ENCODE data around the gene C2CD2. TPM values are rescaled to one million over a fixed set of nuclear protein-coding genes. Genes with fewer than 3 reads are reported as not detected.

C2CD2 gene
- total RNA-seq, 1 donor from 2014 or later: 24.8 TPM

DNA sequence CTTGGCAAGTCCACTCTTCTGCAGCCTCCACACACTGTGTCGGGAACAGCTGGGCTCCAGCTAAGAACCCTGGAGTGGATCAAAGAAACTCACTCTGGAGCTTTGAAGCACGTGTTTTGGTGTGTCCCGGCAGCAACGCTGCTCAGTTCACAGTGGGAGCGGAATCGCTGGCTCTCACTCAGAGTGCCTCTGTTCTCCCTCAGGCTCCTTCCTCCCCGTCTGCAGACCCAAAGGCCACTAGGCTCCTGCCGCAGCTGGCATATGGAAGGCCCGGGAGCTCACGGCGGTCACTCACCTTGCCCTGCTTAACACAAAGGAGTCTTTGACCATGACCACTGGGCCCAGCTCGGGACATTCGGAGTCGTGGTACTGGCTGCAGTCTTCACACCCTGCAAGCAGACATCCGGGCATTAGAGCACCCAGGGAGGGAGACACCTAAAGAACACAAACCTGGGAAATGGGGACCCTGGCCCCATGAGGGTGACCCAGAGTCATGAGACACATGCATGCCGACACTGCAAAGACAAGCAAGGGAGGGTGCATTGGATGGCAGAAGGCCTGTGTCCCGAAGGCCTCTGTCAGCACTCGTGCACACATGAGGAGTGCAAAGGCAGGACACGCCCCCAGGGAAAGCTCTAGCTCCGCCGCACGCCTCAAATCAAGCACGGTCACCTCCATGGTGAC, 94.4 kb downstream of the C2CD2 start:
- no peak overlapping the region for H3K4me3 Mint-ChIP-seq (ENCODE audit: low read depth)

DNA sequence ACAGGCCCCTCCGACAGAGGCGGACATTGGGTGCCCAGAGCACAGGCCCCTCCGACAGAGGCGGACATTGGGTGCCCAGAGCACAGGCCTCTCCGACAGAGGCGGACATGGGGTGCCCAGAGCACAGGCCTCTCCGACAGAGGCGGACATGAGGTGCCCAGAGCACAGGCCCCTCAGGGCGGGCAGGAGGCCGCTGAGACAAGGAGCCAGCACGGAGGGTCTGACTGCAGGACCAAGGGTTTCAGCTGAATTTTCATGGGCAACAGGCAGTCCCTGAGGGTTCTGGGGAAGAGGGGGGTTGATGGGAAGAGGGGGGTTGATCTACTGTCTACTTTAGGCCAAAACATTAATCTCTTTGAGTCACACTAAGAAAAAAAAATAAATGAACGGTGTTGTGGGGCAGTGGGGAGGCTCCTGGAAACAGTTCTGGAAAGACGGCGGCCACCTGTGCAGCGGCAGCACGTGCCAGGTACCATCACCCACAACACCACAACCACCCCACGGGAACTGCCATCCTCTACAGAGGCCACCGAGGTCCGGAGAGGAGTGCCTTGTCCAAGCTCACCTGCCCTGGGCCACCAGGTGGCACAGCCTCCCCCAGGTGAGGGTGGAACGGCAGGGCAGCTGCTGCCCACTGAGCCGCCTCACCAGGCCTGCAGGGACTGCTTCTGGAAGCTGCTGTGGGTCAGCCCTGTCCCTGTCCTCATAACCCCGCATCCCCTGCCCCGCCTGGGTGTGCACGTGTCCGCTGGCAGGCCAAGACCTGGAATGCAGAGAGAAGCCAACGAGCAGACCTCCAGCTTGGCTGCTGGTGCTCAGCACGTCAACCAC, 95.1 kb downstream of the C2CD2 start:
- H3K4me3 Mint-ChIP-seq (ENCODE audit: low read depth): no peak overlapping the region
- no peak for DNase-seq (ENCODE audit: low spot score, unreplicated experiment)
- H3K4me1 Mint-ChIP-seq (ENCODE audit: low read depth): peaks cover 4% of the 10 kb centered on the region
- H3K9me3 Mint-ChIP-seq (ENCODE audit: low read depth): no peaks in the 10 kb centered on the region
- H3K27me3 Mint-ChIP-seq: no peaks in the 10 kb centered on the region
- TF ChIP-seq, protein P1, sequence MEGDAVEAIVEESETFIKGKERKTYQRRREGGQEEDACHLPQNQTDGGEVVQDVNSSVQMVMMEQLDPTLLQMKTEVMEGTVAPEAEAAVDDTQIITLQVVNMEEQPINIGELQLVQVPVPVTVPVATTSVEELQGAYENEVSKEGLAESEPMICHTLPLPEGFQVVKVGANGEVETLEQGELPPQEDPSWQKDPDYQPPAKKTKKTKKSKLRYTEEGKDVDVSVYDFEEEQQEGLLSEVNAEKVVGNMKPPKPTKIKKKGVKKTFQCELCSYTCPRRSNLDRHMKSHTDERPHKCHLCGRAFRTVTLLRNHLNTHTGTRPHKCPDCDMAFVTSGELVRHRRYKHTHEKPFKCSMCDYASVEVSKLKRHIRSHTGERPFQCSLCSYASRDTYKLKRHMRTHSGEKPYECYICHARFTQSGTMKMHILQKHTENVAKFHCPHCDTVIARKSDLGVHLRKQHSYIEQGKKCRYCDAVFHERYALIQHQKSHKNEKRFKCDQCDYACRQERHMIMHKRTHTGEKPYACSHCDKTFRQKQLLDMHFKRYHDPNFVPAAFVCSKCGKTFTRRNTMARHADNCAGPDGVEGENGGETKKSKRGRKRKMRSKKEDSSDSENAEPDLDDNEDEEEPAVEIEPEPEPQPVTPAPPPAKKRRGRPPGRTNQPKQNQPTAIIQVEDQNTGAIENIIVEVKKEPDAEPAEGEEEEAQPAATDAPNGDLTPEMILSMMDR (IDR thresholded peaks at IDR 0.05; ENCODE audit: unreplicated experiment): no peak
- peaks cover 14% of the 10 kb centered on the region for H3K36me3 Mint-ChIP-seq (ENCODE audit: insufficient read depth)
- no peak overlapping the region for H3K27ac Mint-ChIP-seq

More for the DNA sequence above, 94.4 kb downstream of the C2CD2 start:
- DNase-seq (ENCODE audit: low spot score, unreplicated experiment): no peak
- no peaks in the 10 kb centered on the region for H3K27me3 Mint-ChIP-seq
- no peak overlapping the region for H3K27ac Mint-ChIP-seq
- H3K36me3 Mint-ChIP-seq (ENCODE audit: insufficient read depth): peaks cover 11% of the 10 kb centered on the region
- TF ChIP-seq, protein P1 (IDR thresholded peaks at IDR 0.05; ENCODE audit: unreplicated experiment): no peak
- H3K4me1 Mint-ChIP-seq (ENCODE audit: low read depth): peaks cover 4% of the 10 kb centered on the region
- H3K9me3 Mint-ChIP-seq (ENCODE audit: low read depth): no peaks in the 10 kb centered on the region

DNA sequence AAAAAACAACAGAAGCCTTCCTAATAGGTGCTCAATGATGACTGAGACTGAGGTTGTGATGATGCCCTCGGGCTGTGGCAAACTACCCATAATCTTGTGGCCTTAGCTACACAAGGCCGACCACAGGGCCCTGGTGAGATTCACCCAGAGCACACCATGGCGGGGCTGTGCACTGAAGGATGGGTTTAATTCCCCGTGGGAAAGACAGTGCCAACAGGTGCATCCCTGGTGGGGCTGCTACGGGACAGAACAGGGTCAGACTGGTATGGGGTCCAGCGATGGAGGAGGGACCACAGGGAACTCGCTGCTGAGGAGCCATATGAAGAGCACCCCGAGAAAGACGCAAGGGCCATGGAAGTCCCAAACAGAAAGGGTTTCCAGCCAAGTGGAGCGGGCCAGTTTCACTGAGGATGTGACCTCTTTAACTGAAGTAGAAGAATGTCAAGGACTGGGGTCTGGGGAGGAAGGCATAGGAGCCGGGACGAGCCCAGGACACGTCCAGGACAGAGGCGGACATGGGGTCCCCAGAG, 96.0 kb downstream of the C2CD2 start:
- Mint-ChIP-seq H3K27ac (no peak overlapping the region), H3K27me3 (no peaks in the 10 kb centered on the region), H3K4me3 (ENCODE audit: low read depth) (no peak overlapping the region), H3K36me3 (ENCODE audit: insufficient read depth) (peaks cover 14% of the 10 kb centered on the region), H3K4me1 (ENCODE audit: low read depth) (no peaks in the 10 kb centered on the region), H3K9me3 (ENCODE audit: low read depth) (no peaks in the 10 kb centered on the region)
- TF ChIP-seq, protein P1 (IDR thresholded peaks at IDR 0.05; ENCODE audit: unreplicated experiment): no peak
- no peak for DNase-seq (ENCODE audit: low spot score, unreplicated experiment)

DNA sequence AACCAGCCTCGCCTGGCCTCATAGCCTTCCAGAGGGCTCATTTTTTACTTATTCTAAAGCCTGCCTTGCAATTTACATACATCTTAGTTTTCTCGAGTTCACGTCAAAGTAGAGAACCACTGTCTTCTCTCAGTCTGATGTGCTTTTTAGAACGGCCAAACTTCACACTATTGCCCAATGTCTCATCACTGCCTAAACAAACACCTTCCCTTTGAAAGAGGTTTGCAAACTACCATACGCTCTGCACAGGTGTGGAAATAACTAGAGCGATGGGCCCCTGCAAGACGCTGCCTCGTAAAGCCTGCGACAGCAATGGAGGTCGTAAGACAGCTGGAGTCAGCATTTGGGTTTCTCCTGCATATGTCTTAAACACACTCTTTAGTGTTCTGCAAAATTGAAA, 97.2 kb downstream of the C2CD2 start:
- no peaks in the 10 kb centered on the region for H3K9me3 Mint-ChIP-seq (ENCODE audit: low read depth)
- H3K27ac Mint-ChIP-seq: no peak overlapping the region
- DNase-seq (ENCODE audit: low spot score, unreplicated experiment): no peak
- H3K27me3 Mint-ChIP-seq: no peaks in the 10 kb centered on the region
- TF ChIP-seq, protein P1 (IDR thresholded peaks at IDR 0.05; ENCODE audit: unreplicated experiment): no peak
- H3K4me1 Mint-ChIP-seq (ENCODE audit: low read depth): no peaks in the 10 kb centered on the region
- peaks cover 14% of the 10 kb centered on the region for H3K36me3 Mint-ChIP-seq (ENCODE audit: insufficient read depth)
- no peak overlapping the region for H3K4me3 Mint-ChIP-seq (ENCODE audit: low read depth)

DNA sequence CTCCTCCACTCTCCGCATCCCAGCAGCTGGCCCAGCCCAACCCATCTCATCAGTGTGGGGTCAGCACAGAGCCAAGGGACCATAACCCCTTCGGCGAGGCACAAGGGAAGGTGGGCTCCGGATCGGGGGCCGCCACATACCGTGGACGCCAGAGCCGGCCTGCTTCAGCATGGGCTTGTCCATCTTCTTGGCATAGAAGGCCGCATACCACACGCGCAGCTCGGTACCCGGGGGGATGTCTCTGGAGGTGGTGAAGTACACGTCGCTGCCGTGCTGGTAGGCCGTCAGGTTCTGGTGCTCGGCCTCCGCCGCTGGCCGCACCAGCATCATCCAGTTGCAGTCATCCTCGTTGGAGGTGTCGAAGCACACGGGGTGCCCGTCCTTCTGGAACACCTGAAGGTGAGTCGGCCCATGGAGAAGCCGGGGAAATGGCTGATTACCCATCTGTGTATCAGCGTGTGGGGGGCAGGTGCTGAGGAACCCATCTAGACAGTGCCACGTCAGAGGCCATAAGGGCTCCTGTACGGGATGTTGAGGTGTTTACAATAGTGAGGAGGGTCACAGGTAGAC, 99.3 kb downstream of the C2CD2 start:
- Mint-ChIP-seq H3K27me3 (no peaks in the 10 kb centered on the region), H3K4me3 (ENCODE audit: low read depth) (no peak overlapping the region), H3K4me1 (ENCODE audit: low read depth) (no peaks in the 10 kb centered on the region), H3K36me3 (ENCODE audit: insufficient read depth) (peaks cover 18% of the 10 kb centered on the region), H3K9me3 (ENCODE audit: low read depth) (no peaks in the 10 kb centered on the region), H3K27ac (no peak overlapping the region)
- TF ChIP-seq, protein P1 (IDR thresholded peaks at IDR 0.05; ENCODE audit: unreplicated experiment): no peak
- no peak for DNase-seq (ENCODE audit: low spot score, unreplicated experiment)
